G401.6 (cell line): ENCODE data around the gene IDS.
A peak's percentile ranks its signal among the peaks of the same experiment; 100 is the strongest.
"Not testable (repeated sequence)": the region's sequence is repeated elsewhere in the genome, so short reads cannot be mapped to it uniquely, and the experiment has no call there.

Experiments used
- FAIRE-seq: peaks from 2 replicates; lab custom pipeline; 2012; peaks lifted over from hg19 to GRCh38; lab: Jason Lieb, UNC

Gene IDS

GRCh38 chrX:149498767-149499166 is 6.3 kb downstream of the IDS start:
- no peak for FAIRE-seq

- FAIRE-seq = no peak
These were observed 7.5 kb downstream of the IDS start for GRCh38 chrX:149497626-149498025.

- no peak for FAIRE-seq
These were observed 8.1 kb downstream of the IDS start for GRCh38 chrX:149497054-149497453.

GRCh38 chrX:149495573-149496071 is 9.5 kb downstream of the IDS start:
- no peak for FAIRE-seq

- no peak for FAIRE-seq
These were observed 10.1 kb downstream of the IDS start for GRCh38 chrX:149494844-149495565.

- FAIRE-seq = no peak
These were observed 11.2 kb downstream of the IDS start for GRCh38 chrX:149493567-149494562.

GRCh38 chrX:149491812-149492211 is 13.3 kb downstream of the IDS start:
- FAIRE-seq = no peak

- no peak for FAIRE-seq
These were observed 15.0 kb downstream of the IDS start for GRCh38 chrX:149490100-149490499.

GRCh38 chrX:149488411-149489052 is 16.6 kb downstream of the IDS start:
- FAIRE-seq = not testable (repeated sequence)

- not testable (repeated sequence) for FAIRE-seq
These were observed 17.1 kb downstream of the IDS start for GRCh38 chrX:149488008-149488407.

GRCh38 chrX:149487292-149487691 is 17.8 kb downstream of the IDS start:
- FAIRE-seq = peak; percentile 15

- no peak for FAIRE-seq
These were observed 28.6 kb downstream of the IDS start for GRCh38 chrX:149476513-149476912.

- FAIRE-seq = no peak
These were observed 31.1 kb downstream of the IDS start for GRCh38 chrX:149473966-149474365.

- no peak for FAIRE-seq
These were observed 32.0 kb downstream of the IDS start for GRCh38 chrX:149473092-149473491.

- FAIRE-seq = no peak
These were observed 32.5 kb downstream of the IDS start for GRCh38 chrX:149472625-149473024.

- FAIRE-seq = no peak
These were observed 33.7 kb downstream of the IDS start for GRCh38 chrX:149471397-149471796.

GRCh38 chrX:149470955-149471354 is 34.2 kb downstream of the IDS start:
- peak; percentile 25 for FAIRE-seq

- no peak for FAIRE-seq
These were observed 35.7 kb downstream of the IDS start for GRCh38 chrX:149469406-149469805.

GRCh38 chrX:149467920-149468319 is 37.2 kb downstream of the IDS start:
- FAIRE-seq = no peak

GRCh38 chrX:149467461-149467860 is 37.6 kb downstream of the IDS start:
- no peak for FAIRE-seq

- FAIRE-seq = no peak
These were observed 42.3 kb downstream of the IDS start for GRCh38 chrX:149462849-149463248.

- FAIRE-seq = no peak
These were observed 43.4 kb downstream of the IDS start for GRCh38 chrX:149461746-149462145.

GRCh38 chrX:149458586-149458985 is 46.5 kb downstream of the IDS start:
- no peak for FAIRE-seq
